Lower leg skin (tissue), 3 donors: ENCODE data around the gene APOC3.

Experiments used
- POLR2A ChIP-seq, 2 donors: fragments of 450-650 bp; IDR thresholded peaks; one replicate each; pipeline ENCODE4 v1.6.1; 2016 to 2017; ENCODE audit warnings: antibody characterized with exemption in 2 of 2, mild to moderate bottlenecking in 1 of 2, moderate library complexity in 1 of 2
- TF ChIP-seq, protein P1 (sequence below), 3 donors: fragments of 450-650 bp; IDR thresholded peaks; one replicate each; pipeline ENCODE4 v1.5.1; 2016; ENCODE audit warnings: antibody characterized with exemption in 3 of 3, mild to moderate bottlenecking in 3 of 3, moderate library complexity in 2 of 3

DNA sequence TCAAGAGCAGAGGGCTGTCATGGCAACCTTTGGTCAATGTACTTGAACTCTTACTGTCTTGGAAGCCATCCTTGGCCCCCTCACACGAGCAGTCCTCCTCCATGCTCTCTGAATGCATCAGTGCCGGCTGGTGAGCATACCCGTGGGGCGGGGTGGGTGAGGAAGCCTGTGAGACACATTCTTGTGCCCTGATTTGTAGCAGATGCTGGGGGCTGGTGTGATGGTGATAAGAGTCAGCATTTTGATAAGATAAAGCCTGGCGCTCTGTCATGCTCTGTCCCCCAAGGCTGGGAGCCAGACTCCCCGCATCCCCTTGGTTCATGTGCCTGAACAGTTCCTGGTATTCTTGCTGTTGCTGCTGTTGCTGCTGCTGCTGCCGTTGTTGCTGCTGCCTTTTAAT, 28.2 kb downstream of the APOC3 start:
- TF ChIP-seq, protein P1, sequence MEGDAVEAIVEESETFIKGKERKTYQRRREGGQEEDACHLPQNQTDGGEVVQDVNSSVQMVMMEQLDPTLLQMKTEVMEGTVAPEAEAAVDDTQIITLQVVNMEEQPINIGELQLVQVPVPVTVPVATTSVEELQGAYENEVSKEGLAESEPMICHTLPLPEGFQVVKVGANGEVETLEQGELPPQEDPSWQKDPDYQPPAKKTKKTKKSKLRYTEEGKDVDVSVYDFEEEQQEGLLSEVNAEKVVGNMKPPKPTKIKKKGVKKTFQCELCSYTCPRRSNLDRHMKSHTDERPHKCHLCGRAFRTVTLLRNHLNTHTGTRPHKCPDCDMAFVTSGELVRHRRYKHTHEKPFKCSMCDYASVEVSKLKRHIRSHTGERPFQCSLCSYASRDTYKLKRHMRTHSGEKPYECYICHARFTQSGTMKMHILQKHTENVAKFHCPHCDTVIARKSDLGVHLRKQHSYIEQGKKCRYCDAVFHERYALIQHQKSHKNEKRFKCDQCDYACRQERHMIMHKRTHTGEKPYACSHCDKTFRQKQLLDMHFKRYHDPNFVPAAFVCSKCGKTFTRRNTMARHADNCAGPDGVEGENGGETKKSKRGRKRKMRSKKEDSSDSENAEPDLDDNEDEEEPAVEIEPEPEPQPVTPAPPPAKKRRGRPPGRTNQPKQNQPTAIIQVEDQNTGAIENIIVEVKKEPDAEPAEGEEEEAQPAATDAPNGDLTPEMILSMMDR (IDR thresholded peaks at IDR 0.05) = no peak
- TF ChIP-seq POLR2A (IDR thresholded peaks at IDR 0.05) = no peak
